HepG2 (cell line): ENCODE data around the gene RNF135. TPM values are rescaled to one million over a fixed set of nuclear protein-coding genes. Genes with fewer than 3 reads are reported as not detected.

ENCODE experiments used
- ATAC-seq: fragments of 200-7000 bp; cut with Tn5 transposase; 3 replicates; pipeline ENCODE4 v1.9.1; 2020; ENCODE audit warnings: mild to moderate bottlenecking, moderate library complexity
- BruUV-seq: library from RNA; stranded (reverse); fragments of 400-500 nt; replicated peaks from 2 replicates; lab custom pipeline; 2021; lab: Mats Ljungman, UMichigan
- CTCF ChIA-PET: fragments of 300-600 bp; formaldehyde crosslinking; extraction: SDS; loops from one replicate; lab custom pipeline; 2021; ENCODE audit warnings: low total read pairs, inconsistent platforms, low intra/inter-chr PET ratio; lab: Yijun Ruan, JAX
- POLR2A ChIA-PET: fragments of 350-600 bp; sonication (Branson Sonifier 250); formaldehyde crosslinking; loops from one replicate; lab custom pipeline; 2020; ENCODE audit warnings: antibody characterized with exemption, inconsistent platforms; lab: Yijun Ruan, JAX
- DNase-seq: peaks from one replicate; pipeline ENCODE4 v3.0.0-alpha.2; 2015; ENCODE audit warnings: low spot score
- FAIRE-seq: peaks from 3 replicates; lab custom pipeline; 2011; peaks lifted over from hg19 to GRCh38; lab: Jason Lieb, UNC
- H2AFZ ChIP-seq: one replicate; pipeline ENCODE4 v1.6.1; 2011; ENCODE audit warnings: low read length, inconsistent platforms
- H3K27ac ChIP-seq: fragments of 300-600 bp; 3 replicates; pipeline ENCODE4 v1.8.0; 2011; ENCODE audit warnings: mixed run types, mild to moderate bottlenecking, mixed read lengths, low read length, inconsistent platforms; ENCODE audit not compliant: insufficient read depth; ENCODE audit errors: extremely low read length
- H3K27me3 ChIP-seq, 2 experiments: fragments of 200-600 bp in 1 of 2; 2 replicates in 1 of 2; 3 replicates in 1 of 2; pipeline versions ENCODE4 v1.6.0 to v1.8.0; 2011; ENCODE audit warnings: low read length in 2 of 2, mild to moderate bottlenecking in 2 of 2, moderate library complexity in 2 of 2, inconsistent platforms in 1 of 2; ENCODE audit not compliant: insufficient read depth in 2 of 2, control insufficient read depth in 1 of 2
- H3K36me3 ChIP-seq, 2 experiments: fragments of 200-600 bp in 1 of 2; replicated peaks in 1 of 2; 2 replicates in 1 of 2; 3 replicates in 1 of 2; pipeline versions ENCODE4 v1.5.1 to v1.8.0; 2011; ENCODE audit warnings: low read length in 2 of 2, inconsistent platforms in 1 of 2; ENCODE audit not compliant: insufficient read depth in 2 of 2, control insufficient read depth in 1 of 2
- H3K4me1 ChIP-seq: 2 replicates; pipeline ENCODE4 v1.5.1; 2012; ENCODE audit warnings: low read length, inconsistent platforms; ENCODE audit not compliant: insufficient read depth
- H3K4me2 ChIP-seq: 2 replicates; pipeline ENCODE4 v1.6.0; 2011; ENCODE audit warnings: low read depth, low read length, inconsistent platforms
- H3K4me3 ChIP-seq, 3 experiments: fragments of 200-600 bp in 1 of 3; sonication (generic), shearing (Covaris generic) in 1 of 3; replicated peaks in 1 of 3; 2 replicates each; pipeline ENCODE4 v1.5.1; 2011 to 2016; ENCODE audit warnings: low read length in 3 of 3, inconsistent platforms in 2 of 3, low read depth in 2 of 3, mild to moderate bottlenecking in 2 of 3, control low read depth in 1 of 3, mixed read lengths in 1 of 3; ENCODE audit not compliant: insufficient read depth in 1 of 3
- H3K79me2 ChIP-seq: one replicate; pipeline ENCODE4 v1.6.1; 2011; ENCODE audit warnings: low read length, inconsistent platforms; ENCODE audit not compliant: insufficient read depth
- H3K9ac ChIP-seq: 2 replicates; pipeline ENCODE4 v1.6.0; 2011; ENCODE audit warnings: mild to moderate bottlenecking, low read depth, low read length, inconsistent platforms; ENCODE audit not compliant: insufficient read depth
- H3K9me3 ChIP-seq: 2 replicates; pipeline ENCODE4 v1.5.1; 2012; ENCODE audit warnings: mild to moderate bottlenecking, low read length
- H4K20me1 ChIP-seq: 2 replicates; pipeline ENCODE4 v1.6.0; 2011; ENCODE audit warnings: inconsistent platforms, mild to moderate bottlenecking, low read length, moderate library complexity; ENCODE audit not compliant: insufficient read depth
- GATA4 ChIP-seq: sonication (generic); IDR thresholded peaks from 2 replicates; pipeline ENCODE4 v1.6.1; 2016; ENCODE audit warnings: antibody characterized with exemption, low read depth, borderline replicate concordance
- HMG20B ChIP-seq: conservative IDR thresholded peaks from 2 replicates; pipeline ENCODE4 v1.6.1; 2016; ENCODE audit warnings: missing genetic modification reagents, missing compliant biosample characterization
- HNRNPUL1 ChIP-seq: fragments of 200-400 bp; formaldehyde crosslinking; IDR thresholded peaks from 2 replicates; pipeline ENCODE4 v1.6.1; 2017; ENCODE audit warnings: low read depth, mild to moderate bottlenecking, low read length, moderate library complexity
- LBX2 ChIP-seq: sonication (generic); formaldehyde crosslinking; IDR thresholded peaks from 2 replicates; pipeline ENCODE4 v1.5.0; 2020; ENCODE audit warnings: missing genetic modification reagents, mild to moderate bottlenecking, borderline replicate concordance
- NR2C2 ChIP-seq: sonication (generic); formaldehyde crosslinking; IDR thresholded peaks from 2 replicates; pipeline ENCODE4 v1.4.0; 2020; ENCODE audit warnings: missing genetic modification reagents, mild to moderate bottlenecking, moderate library complexity, borderline replicate concordance
- RNF2 ChIP-seq: fragments of 450-650 bp; conservative IDR thresholded peaks from 2 replicates; pipeline ENCODE4 v1.6.1; 2016; ENCODE audit warnings: low read depth
- SPEN ChIP-seq: sonication (generic); formaldehyde crosslinking; IDR thresholded peaks from 2 replicates; pipeline ENCODE4 v1.5.1; 2020; ENCODE audit warnings: low read depth, mild to moderate bottlenecking, missing genetic modification reagents
- U2AF1 ChIP-seq: fragments of 200-400 bp; formaldehyde crosslinking; optimal IDR thresholded peaks from 2 replicates; pipeline ENCODE3; 2017; ENCODE audit warnings: mild to moderate bottlenecking, low read depth, low read length
- YEATS4 ChIP-seq: sonication (generic); formaldehyde crosslinking; IDR thresholded peaks from 2 replicates; pipeline ENCODE4 v1.4.0; 2020; ENCODE audit warnings: missing genetic modification reagents, borderline replicate concordance
- ZBTB40 ChIP-seq, 2 experiments: fragments of 450-650 bp in 1 of 2; sonication (generic) in 1 of 2; formaldehyde crosslinking in 1 of 2; IDR thresholded peaks; 2 replicates each; pipeline versions ENCODE4 v1.6.1 to v1.8.0; 2016 to 2022; ENCODE audit warnings: antibody characterized with exemption in 1 of 2, mild to moderate bottlenecking in 1 of 2, missing genetic modification reagents in 1 of 2
- ZNF362 ChIP-seq: sonication (generic); formaldehyde crosslinking; IDR thresholded peaks from 2 replicates; pipeline ENCODE4 v1.4.0; 2020; ENCODE audit warnings: missing genetic modification reagents, mild to moderate bottlenecking, borderline replicate concordance
- ZNF724P ChIP-seq: sonication (generic); formaldehyde crosslinking; IDR thresholded peaks from 2 replicates; pipeline ENCODE4 v1.8.0; 2022; ENCODE audit warnings: missing genetic modification reagents, borderline replicate concordance
- ZNF83 ChIP-seq: sonication (generic); formaldehyde crosslinking; IDR thresholded peaks from 2 replicates; pipeline ENCODE4 v1.4.0; 2020; ENCODE audit warnings: missing genetic modification reagents, mild to moderate bottlenecking, borderline replicate concordance
- WGBS: methylation state at CpG from one replicate; pipeline ENCODE4 v1.1.6; 2017; ENCODE audit warnings: low lambda C conversion rate; 5-methylcytosine and 5-hydroxymethylcytosine counted together
- in situ Hi-C: cut with HindIII; loops from 2 replicates; pipeline ENCODE4 v1.10.0; 2017; ENCODE audit warnings: low pct_unique_long_range_greater_than_20kb; ENCODE audit not compliant: extremely low pct_ligation_motif_present
- intact Hi-C: fragments of 100-400 bp; cut with micrococcal nuclease; formaldehyde crosslinking; loops from one replicate; pipeline ENCODE4 v1.10.0; 2022; ENCODE audit not compliant: unreplicated experiment
- polyA plus RNA-seq, 8 experiments: library from polyadenylated mRNA; depleted of rRNA in 3 of 8; stranded (reverse) in 7 of 8; unstranded in 1 of 8; fragments of >200 nt; fragmentation: Illumina TruSeq in 4 of 8; extraction: Trizol in 4 of 8; gene quantifications; 2 replicates each; pipeline versions ENCODE4 v1.2.1 to v1.2.3, GENCODE V29; 2011 to 2016; ENCODE audit warnings: low read depth in 4 of 8, missing spikeins in 1 of 8, mixed read lengths in 1 of 8; ENCODE audit not compliant: insufficient read depth in 1 of 8
- total RNA-seq, 5 experiments: library from RNA; depleted of rRNA; stranded (reverse); fragments of >200 nt; fragmentation: Illumina TruSeq; extraction: Trizol; gene quantifications; 2 replicates each; pipeline ENCODE4 v1.2.3, GENCODE V29; 2016; ENCODE audit warnings: low read depth in 1 of 5

The RNF135 gene
- total and polyA plus RNA-seq, 2 of the 13 experiments (the other 11 are each of a cell fraction or from before 2014, with no cell fraction given), result not detected

- Histone ChIP-seq H4K20me1 (no peaks in the 10 kb centered on the region), H3K36me3 (no peaks in the 10 kb centered on the region), H3K4me3 (no peak overlapping the region), H3K9ac (no peak overlapping the region), H2AFZ (no peak overlapping the region), H3K4me1 (peaks cover 12% of the 10 kb centered on the region; the same call in 1 of the 2 replicates), H3K27ac (no peak overlapping the region), H3K4me2 (no peak overlapping the region), H3K79me2 (no peaks in the 10 kb centered on the region), H3K9me3 (no peaks in the 10 kb centered on the region), H3K27me3 (peaks cover 0 to 15% of the 10 kb centered on the region in 2 experiments; a peak in 3 of 5 replicates)
- intact Hi-C loops, result no loop called here
- TF ChIP-seq RNF2 (no peak), U2AF1 (no peak), LBX2 (no peak), ZNF83 (CRISPR knock-in tag) (no peak), YEATS4 (no peak), HMG20B (no peak), HNRNPUL1 (no peak), ZBTB40 (IDR thresholded peaks at IDR 0.05) (no peak), ZBTB40 (CRISPR knock-in tag; IDR thresholded peaks at IDR 0.05) (no peak), ZNF724P (no peak), NR2C2 (CRISPR knock-in tag) (no peak), ZNF362 (CRISPR knock-in tag) (no peak), GATA4 (no peak), SPEN (CRISPR knock-in tag) (no peak)
- POLR2A ChIA-PET, result no interaction called here
- FAIRE-seq, result no peak
- CTCF ChIA-PET, result no interaction called here
- no peak for ATAC-seq
- DNase-seq, result no peak
- 13% methylated on average over 2 of the region's 2 CpGs for WGBS
- in situ Hi-C loops, result no loop called here
- no TSS peak for BruUV-seq
Observed at GRCh38 chr17:31004160-31004559, 33.3 kb downstream of the RNF135 start.
